MG63 (cell line): Measurements from ENCODE around the gene PRRC2A. TPM values are rescaled to one million over a fixed set of nuclear protein-coding genes. Genes with fewer than 3 reads are reported as not detected.
A peak's percentile ranks its signal among the peaks of the same experiment; 100 is the strongest.
"Not testable (repeated sequence)": the region's sequence is repeated elsewhere in the genome, so short reads cannot be mapped to it uniquely, and the experiment has no call there.

Source experiments
- DNase-seq: peaks from one replicate; pipeline ENCODE4 v3.0.0-alpha.2; 2020
- H3K27me3 ChIP-seq: fragments of 250-450 bp; sonication (Bioruptor Pico); 2 replicates; pipeline ENCODE4 v1.5.1; 2020; ENCODE audit warnings: mild to moderate bottlenecking, moderate library complexity
- H3K36me3 ChIP-seq: fragments of 250-450 bp; sonication (Bioruptor Pico); 2 replicates; pipeline ENCODE4 v1.5.1; 2020; ENCODE audit warnings: mild to moderate bottlenecking, moderate library complexity
- H3K4me3 ChIP-seq: fragments of 250-450 bp; sonication (Bioruptor Pico); 2 replicates; pipeline ENCODE4 v1.5.1; 2020; ENCODE audit warnings: mild to moderate bottlenecking, moderate library complexity
- H3K9me3 ChIP-seq: fragments of 250-450 bp; sonication (Bioruptor Pico); 2 replicates; pipeline ENCODE4 v1.5.1; 2020; ENCODE audit warnings: mild to moderate bottlenecking, moderate library complexity
- total RNA-seq: library from RNA; depleted of rRNA; stranded (reverse); fragments of >200 nt; shearing (Covaris generic); gene quantifications from 2 replicates; pipeline ENCODE4 v1.2.3, GENCODE V29; 2014; ENCODE audit warnings: low replicate concordance

Gene PRRC2A
- total RNA-seq, 1 experiment from 2014 or later: 17.1 TPM

DNA sequence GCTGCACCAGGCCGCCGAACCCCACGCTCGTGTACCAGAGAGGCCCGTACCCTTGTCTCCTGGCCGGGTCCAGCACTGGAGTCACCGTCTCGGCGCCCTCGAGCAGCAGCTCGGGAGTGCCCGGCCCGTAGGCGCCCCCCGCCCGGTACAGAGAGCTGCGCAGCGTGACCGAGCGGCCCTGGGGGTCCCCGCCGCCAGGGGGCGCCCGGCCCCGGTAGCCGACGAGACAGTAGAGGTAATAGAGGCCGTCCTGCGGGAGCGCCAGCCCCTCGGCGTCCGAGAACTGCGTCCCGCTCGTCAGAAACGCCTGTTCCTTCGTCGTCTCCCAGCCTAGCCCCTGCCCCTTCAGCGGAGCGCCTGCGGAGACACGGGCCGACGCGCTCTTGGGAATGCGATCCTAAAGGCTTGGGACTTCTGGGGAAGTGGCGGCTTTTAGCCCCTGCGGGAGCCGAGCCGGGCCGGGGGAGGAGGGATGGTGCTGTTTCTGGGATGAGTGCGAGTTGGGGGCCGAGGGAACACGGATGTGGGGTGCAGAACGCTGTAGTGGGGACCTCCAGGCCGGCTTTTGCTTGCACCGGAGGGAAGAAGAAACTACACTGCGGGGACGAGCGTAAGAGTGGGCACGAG, 39.6 kb upstream of the PRRC2A start:
- H3K4me3 ChIP-seq: peak overlapping the region; percentile 71
- no peaks in the 10 kb centered on the region for H3K9me3 ChIP-seq
- no peaks in the 10 kb centered on the region for H3K27me3 ChIP-seq
- DNase-seq: peak; percentile 79
- H3K36me3 ChIP-seq: no peaks in the 10 kb centered on the region

DNA sequence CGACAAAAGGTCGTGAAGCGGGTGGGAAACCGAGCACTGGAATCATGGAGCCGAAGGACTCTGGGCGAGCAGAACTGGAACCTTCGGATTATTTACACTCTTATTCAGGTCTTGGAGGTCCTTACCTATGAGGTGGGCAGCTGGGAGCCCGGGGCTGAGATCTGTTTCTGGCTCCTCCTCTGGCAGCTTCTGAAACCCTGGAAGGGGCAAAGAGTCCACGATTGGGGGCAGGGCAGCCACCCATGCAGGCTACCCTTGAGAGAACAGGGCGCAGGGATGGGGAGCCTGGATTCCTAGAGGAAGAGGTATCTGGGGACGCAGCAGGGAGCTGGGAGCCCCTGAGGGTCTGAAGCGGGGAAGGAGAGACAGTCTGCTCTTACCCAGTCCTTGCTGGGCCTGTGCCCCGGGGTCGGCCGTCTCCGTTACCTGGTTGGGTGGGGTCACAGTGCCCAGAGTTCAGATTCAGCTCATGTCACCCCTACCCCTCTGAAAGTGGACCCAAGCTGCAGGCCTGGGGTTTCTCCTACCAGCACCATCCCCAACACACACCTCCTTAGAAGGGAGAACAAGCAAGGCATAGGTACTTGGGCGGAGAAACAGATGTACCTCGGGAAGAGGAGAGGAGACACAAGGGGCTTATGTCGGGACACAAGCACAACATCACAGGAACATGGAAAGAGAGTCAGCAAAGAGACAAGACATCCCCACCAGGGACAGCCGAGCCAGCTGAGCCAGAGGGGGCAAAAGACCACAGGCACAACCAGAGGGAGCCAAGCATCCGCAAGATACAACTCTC, 38.9 kb upstream of the PRRC2A start:
- H3K27me3 ChIP-seq: no peaks in the 10 kb centered on the region
- peak overlapping the region; percentile 71 for H3K4me3 ChIP-seq
- no peaks in the 10 kb centered on the region for H3K36me3 ChIP-seq
- peak; percentile 7 for DNase-seq
- H3K9me3 ChIP-seq: no peaks in the 10 kb centered on the region

DNA sequence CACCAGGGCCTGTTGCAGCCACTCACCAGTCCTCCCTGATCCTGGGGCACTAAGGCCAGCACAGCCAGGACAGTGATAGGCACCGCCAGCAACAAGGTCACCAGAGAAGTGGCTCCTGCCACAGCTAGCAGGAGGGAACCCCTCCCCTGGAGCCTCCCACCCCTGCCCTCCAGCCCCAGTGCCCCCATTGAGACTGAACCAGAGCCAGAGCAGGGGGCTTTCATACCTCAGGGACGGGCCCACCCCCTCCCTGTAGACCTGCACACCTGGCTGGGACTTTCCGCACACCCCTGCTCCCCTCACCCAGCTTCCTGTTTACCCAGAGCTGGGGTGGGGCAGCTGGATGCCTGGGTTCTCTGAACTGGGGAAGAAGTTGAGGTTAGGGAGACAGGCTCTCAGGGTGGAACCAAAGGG, 38.3 kb upstream of the PRRC2A start, which contains the start of gene LTB:
Gene LTB (minus strand): TSS at position 195 of the 414 bp plus-strand sequence. CDS start 7 bp downstream, at position 188.
- Histone ChIP-seq H3K9me3 (no peaks in the 10 kb centered on the region), H3K36me3 (no peaks in the 10 kb centered on the region), H3K4me3 (peak within 1 kb of the TSS; percentile 71), H3K27me3 (no peaks in the 10 kb centered on the region)
- no peak for DNase-seq

DNA sequence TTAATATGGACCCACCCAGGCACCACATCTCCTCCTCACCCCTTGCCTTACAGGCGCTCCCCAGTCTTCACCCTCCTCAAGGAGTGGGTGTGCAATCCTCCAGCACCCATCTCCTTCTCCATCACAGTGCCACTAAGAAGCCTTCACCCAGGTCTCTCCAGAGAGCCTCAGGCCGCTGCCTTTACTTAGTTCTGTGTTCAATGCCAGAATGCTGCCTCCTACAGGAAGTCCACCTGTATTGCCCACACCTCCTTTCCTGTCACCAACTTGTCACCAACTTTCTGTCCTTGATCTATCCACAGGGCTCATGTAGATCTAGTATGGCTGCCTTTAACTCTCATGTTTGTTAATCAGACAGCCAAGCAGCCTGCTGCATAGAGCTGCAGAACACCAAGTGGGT, 35.0 kb upstream of the PRRC2A start:
- Histone ChIP-seq H3K4me3 (no peak overlapping the region), H3K9me3 (no peaks in the 10 kb centered on the region), H3K27me3 (no peaks in the 10 kb centered on the region), H3K36me3 (no peaks in the 10 kb centered on the region)
- no peak for DNase-seq

DNA sequence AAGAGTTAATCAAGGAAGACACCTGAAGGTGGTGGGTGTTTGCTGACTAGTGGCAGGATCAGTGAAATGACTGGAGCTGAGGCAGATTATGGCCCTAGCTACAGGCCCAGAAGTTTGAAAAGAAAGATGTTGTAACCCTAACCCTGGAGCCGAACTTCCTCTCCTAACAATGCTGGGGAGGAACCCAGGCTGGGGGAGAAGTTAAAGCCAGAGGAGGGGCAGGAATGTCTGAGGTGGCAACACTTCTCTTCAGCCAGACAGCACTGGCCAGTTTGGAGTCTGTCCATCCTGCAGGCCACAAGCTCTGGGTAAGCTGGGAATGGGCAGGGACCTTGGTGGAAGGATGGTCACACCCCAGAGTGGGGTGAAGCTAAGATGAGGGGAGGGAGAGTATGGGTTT, 34.5 kb upstream of the PRRC2A start, which contains the start of gene LST1:
Gene LST1 (plus strand): TSS at position 270 of the 400 bp plus-strand sequence. CDS start 1,023 bp downstream, outside the sequence.
- no peak for DNase-seq
- Histone ChIP-seq H3K36me3 (no peaks in the 10 kb centered on the region), H3K9me3 (no peaks in the 10 kb centered on the region), H3K27me3 (no peaks in the 10 kb centered on the region), H3K4me3 (no peak within 1 kb of the TSS)

DNA sequence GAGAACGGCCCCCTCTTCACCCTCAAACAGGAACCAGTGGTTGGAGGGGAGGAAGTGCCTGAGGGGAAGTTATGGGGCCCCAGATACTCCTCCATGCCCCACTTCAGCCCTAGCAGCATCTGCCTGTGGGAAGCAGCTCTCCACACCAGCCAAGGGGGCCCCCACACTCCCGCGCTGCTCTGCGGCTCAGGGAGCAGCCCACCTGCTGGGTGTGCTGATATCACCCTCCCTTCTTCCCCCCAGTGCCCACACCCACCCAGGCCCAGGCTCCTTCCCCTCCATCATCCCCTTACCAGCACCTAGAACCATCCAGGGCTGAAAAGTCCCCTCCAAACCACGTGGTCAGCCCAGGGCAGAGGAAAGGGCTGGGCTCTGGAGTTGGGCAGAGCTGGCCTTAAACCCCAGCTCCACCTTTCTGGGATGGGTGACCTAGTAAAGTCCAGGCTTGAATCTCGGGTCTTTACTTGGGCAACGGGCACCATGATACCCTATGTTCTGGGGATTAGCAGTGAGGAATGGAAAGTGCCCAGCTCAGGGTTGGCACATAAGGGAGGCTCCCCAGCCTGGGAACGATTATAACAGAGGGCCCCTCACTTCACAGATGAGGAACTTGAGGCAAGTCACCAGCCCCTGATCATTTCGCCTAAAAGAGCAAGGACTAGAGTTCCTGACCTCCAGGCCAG, 33.8 kb upstream of the PRRC2A start:
- Histone ChIP-seq H3K36me3 (no peaks in the 10 kb centered on the region), H3K4me3 (no peak overlapping the region), H3K27me3 (no peaks in the 10 kb centered on the region), H3K9me3 (no peaks in the 10 kb centered on the region)
- no peak for DNase-seq

DNA sequence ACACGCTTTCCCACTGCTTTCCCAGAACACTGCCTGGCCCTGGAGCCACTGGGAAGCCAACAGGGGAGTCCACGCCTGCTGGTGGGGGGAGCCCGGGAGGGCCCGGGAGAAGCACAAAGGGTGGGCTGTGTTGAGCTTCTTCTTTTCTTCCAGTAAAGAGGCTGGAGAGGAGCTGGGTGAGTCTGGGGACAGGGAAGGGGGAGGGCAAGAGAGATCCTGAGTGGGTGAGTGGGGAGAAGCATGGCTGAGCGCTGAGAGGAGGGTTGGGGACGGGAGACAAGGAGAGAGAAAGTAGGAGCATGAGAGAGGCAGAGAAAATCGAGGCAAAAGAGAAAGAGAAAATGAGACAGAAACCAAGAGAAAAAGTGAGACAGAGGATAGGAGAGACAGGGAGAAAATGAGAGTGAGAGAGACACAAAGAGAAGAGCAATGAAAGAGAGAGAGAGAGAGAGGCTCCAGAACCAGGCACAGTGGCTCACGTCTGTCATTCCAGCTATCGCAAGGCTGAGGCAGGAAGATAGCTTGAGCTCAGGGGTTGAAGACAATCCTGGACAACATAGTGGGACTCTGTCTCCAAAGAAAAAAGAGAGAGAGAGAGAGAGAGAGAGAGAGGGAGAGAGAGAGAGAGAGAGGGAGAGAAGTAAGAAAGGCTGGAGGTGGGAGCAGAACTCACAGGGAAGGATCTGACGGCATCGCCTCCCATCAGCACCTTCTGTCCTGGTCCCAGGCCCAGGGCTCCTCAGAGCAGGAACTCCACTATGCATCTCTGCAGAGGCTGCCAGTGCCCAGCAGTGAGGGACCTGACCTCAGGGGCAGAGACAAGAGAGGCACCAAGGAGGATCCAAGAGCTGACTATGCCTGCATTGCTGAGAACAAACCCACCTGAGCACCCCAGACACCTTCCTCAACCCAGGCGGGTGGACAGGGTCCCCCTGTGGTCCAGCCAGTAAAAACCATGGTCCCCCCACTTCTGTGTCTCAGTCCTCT, 32.4 kb upstream of the PRRC2A start:
- no peak for DNase-seq
- H3K9me3 ChIP-seq: no peaks in the 10 kb centered on the region
- no peaks in the 10 kb centered on the region for H3K27me3 ChIP-seq
- H3K4me3 ChIP-seq: no peak overlapping the region
- no peaks in the 10 kb centered on the region for H3K36me3 ChIP-seq

DNA sequence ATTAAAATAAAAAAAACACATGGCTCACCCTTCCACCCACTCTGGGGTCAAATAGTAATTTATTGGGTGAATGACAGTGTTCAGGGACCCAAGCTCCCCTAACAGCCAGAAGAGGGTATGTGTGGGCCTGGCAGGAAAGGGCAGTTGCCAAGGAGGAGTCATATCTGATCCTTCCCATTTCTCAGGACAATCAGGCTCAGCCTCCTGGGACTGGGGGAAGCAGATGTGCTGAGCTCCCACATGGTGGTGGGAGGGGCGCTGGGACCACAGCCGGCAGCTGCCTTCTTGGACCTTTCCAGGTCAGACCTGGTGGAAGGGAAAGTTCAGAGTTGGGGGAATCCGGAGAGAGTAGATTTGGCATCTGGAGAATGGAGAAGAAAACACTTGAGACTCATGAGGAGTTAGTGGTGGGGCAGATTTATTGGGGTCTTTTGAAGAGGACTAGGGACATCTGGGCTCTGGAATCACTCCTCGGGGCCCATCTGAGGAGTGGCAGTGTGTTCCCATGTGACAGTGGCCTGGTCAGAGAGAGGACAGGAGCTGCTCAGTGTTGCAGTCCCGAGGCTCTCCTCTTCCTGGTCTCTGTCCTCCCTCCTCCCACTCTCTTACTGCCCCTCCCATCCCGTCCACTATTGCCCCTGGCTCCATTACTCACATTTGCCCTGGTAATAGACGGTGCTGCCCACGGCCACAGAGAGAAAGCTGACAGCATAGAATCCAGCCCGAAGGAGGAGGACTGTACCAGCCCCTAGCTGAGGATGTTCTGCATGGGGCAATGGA, 31.5 kb upstream of the PRRC2A start:
- no peak for DNase-seq
- no peaks in the 10 kb centered on the region for H3K36me3 ChIP-seq

DNA sequence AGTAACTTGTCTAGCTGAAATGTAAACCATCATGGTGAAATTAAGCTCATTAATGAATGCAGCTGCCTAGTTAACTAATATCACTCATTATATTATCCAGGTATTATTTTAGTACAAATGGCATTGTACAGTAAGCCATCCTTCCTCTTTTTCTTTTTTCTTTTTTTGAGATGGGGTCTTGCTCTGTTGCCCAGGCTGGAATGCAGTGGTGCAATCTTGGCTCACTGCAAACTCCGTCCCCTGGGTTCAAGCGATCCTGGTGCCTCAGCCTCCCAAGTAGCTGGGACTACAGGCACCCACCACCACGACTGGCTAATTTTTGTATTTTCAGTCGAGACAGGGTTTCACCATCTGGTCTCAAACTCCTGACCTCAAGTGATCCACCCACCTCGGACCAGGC, 29.8 kb upstream of the PRRC2A start:
- H3K4me3 ChIP-seq, H3K27me3 ChIP-seq, H3K9me3 ChIP-seq, DNase-seq, H3K36me3 ChIP-seq: not testable (repeated sequence)

More for the DNA sequence above, 31.5 kb upstream of the PRRC2A start:
- H3K4me3 ChIP-seq: no peak overlapping the region
- no peaks in the 10 kb centered on the region for H3K27me3 ChIP-seq
- no peaks in the 10 kb centered on the region for H3K9me3 ChIP-seq

DNA sequence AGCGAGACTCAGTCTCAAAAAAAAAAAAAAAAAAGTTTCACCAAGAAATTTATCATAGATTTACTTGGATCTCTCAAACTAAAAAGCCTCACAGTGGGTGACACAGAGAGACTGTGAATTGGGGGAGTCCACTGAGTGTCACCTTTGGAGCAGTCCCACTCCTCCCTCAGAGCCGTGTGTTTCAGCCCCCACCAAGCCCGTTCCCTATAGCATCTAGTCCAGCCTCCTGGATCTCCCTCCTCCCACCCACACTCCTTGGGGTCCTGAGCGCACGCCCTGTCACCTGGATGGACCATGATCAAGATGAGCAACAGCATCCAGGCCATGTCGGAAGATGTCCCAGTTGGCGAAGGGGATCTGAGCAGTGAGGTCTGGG, 28.1 kb upstream of the PRRC2A start:
- no peak for DNase-seq
- Histone ChIP-seq H3K36me3 (no peaks in the 10 kb centered on the region), H3K9me3 (no peaks in the 10 kb centered on the region), H3K4me3 (no peak overlapping the region), H3K27me3 (no peaks in the 10 kb centered on the region)

DNA sequence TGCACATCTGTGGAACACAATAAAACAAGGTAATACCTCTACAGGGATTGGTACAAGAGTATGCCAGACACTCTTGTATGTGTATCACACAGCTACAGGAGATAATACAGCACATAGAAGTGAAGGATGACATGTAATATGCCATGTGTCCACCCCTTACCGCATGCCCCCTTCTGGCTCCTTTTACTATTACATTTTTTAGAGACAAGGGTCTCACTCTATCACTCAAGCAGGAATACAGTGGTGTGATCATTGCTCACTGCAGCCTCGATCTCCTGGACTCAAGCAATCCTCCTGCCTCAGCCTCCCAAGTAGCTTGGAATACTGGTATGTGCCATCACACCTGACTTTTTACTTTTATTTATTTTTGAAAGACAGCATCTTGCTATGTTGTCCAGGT, 23.5 kb upstream of the PRRC2A start:
- no peak overlapping the region for H3K4me3 ChIP-seq
- no peak for DNase-seq

DNA sequence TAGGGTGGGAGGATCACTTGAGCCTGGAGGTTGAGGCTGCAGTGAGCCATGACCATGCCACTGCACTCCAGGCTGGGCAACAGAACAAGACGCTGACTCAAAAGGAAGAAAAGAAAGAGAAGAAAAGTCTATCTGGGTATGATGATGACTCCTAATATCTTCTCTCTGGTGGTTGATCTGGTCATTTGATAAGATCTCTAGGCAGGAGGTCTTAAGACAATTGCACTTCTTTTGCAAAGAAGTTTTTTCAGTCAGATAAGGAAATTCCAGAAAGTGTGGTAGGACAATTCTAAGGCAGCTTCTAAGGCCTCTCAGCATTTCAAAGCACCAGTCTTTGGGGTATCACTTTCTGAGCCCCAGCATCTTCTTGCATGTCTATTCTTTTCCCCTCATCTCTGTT, 13.2 kb upstream of the PRRC2A start:
- Histone ChIP-seq H3K27me3 (no peaks in the 10 kb centered on the region), H3K4me3 (no peak overlapping the region), H3K36me3 (no peaks in the 10 kb centered on the region), H3K9me3 (no peaks in the 10 kb centered on the region)
- no peak for DNase-seq

More for the DNA sequence above, 23.5 kb upstream of the PRRC2A start:
- no peaks in the 10 kb centered on the region for H3K36me3 ChIP-seq
- no peaks in the 10 kb centered on the region for H3K27me3 ChIP-seq
- H3K9me3 ChIP-seq: no peaks in the 10 kb centered on the region

DNA sequence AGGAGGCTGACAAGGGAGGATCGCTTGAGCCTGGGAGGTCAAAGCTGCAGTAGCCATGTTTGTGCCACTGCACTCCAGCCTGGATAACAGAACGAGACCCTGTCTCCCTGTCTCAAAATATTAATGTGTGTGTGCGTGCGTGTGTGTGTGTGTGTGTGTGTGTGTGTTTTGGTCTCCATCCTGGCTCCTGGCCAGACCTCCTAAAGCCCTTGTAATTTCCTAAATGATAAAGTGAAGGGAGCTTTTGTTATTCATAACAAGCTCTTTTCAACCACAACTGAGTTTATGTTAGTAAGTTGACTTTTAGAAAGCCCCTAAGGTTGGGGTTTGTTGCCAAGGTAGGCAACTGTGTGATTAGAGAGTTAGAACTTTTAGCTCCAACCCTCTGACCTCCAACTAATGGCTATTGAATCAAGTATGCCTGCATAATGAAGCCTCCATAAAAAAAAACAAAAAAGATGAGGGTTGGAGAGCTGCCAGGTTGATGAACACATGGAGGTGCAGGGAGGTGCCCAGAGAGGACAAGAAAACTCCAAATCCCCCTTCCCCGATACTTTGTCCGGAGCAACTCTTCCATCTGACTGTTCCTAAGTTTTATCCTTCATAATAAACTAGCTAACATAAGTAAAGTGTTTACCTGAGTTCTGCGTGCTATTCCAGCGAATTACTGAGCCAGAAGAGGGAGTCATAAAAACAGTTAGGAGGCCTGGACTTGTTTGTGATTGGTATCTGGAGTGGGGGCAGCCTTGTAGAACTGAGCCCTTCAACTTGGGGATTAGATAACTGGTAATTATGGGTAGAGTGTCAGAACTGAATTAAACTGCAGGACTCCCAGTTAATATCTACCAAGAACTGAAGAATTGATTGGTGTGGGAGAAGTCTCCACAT, 10.8 kb upstream of the PRRC2A start:
- H3K4me3 ChIP-seq: no peak overlapping the region
- no peak for DNase-seq
- H3K9me3 ChIP-seq: no peaks in the 10 kb centered on the region
- no peaks in the 10 kb centered on the region for H3K36me3 ChIP-seq
- H3K27me3 ChIP-seq: no peaks in the 10 kb centered on the region

DNA sequence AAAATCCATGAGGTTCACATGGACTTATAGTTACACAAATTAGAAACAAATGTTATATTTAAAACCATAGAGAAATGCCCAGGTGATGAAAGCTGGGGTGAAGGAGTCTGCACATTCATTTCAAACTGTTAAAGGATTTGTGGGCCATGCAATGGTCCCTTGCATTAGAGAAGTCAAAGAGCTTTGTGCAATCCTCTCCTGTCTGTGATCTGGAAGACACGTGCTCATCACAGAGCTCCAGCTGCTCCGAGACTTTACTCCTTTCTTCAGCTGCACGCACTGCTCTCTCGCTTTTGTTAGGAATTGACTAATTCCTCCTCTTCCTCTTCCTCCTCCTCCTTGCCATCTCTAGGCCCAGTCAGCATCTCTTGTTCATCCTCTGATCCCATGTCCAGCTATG, 9.5 kb upstream of the PRRC2A start:
- no peak for DNase-seq

DNA sequence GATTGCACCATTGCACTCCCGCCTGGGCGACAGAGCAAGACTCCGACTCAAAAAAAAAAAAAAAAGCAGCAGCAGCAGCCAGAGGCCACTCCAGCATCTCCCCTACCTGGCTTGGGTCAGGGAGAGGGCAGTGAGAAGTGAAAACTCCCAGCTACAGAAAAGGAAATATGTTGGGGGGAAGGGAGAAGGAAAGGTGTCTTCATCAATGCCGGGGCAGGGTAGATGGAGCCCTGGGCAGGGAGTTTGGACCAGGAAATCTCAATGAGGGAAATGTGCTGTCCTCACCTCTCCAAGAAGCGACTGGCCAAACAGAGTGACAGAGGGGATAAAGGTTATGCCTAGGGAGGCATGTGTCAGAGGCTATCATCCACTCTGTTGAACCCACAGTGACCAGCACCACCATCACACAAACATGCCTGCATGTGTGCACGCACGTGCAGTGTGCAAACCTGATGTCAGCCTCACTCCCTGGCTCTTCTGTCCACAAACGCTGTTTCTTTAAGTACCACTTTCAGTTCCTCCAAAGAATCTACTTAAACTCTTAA, 6.4 kb upstream of the PRRC2A start:
- Histone ChIP-seq H3K4me3 (no peak overlapping the region), H3K27me3 (no peaks in the 10 kb centered on the region), H3K36me3 (no peaks in the 10 kb centered on the region), H3K9me3 (no peaks in the 10 kb centered on the region)
- no peak for DNase-seq

More for the DNA sequence above, 9.5 kb upstream of the PRRC2A start:
- no peaks in the 10 kb centered on the region for H3K9me3 ChIP-seq
- H3K4me3 ChIP-seq: no peak overlapping the region
- no peaks in the 10 kb centered on the region for H3K36me3 ChIP-seq
- no peaks in the 10 kb centered on the region for H3K27me3 ChIP-seq
